Suprapubic skin (tissue), 4 donors: ENCODE data around the gene C20orf141. TPM values are rescaled to one million over a fixed set of nuclear protein-coding genes. Genes with fewer than 3 reads are reported as not detected.

Source experiments
- DNase-seq, 2 donors: peaks; one replicate each; pipeline ENCODE4 v3.0.0-alpha.2; 2019; ENCODE audit warnings: low spot score in 2 of 2
- H3K27ac ChIP-seq: fragments of 200-600 bp; sonication (generic); one replicate; pipeline ENCODE4 v1.5.1; 2019
- H3K27me3 ChIP-seq: fragments of 200-600 bp; sonication (generic); one replicate; pipeline ENCODE4 v1.5.1; 2019
- H3K36me3 ChIP-seq: fragments of 200-600 bp; sonication (generic); one replicate; pipeline ENCODE4 v1.5.1; 2019
- H3K4me1 ChIP-seq: fragments of 200-600 bp; sonication (generic); one replicate; pipeline ENCODE4 v1.5.1; 2019
- H3K4me3 ChIP-seq: fragments of 200-600 bp; sonication (generic); one replicate; pipeline ENCODE4 v1.5.1; 2019; ENCODE audit warnings: mild to moderate bottlenecking
- H3K9me3 ChIP-seq: fragments of 200-600 bp; sonication (generic); one replicate; pipeline ENCODE4 v1.5.1; 2019
- CTCF ChIP-seq, 2 donors: fragments of 200-600 bp in 1 of 2; fragments of 450-650 bp in 1 of 2; sonication (generic) in 1 of 2; IDR thresholded peaks; one replicate each; pipeline ENCODE4 v1.5.1; 2016 to 2019; ENCODE audit warnings: antibody characterized with exemption in 2 of 2, mild to moderate bottlenecking in 1 of 2, moderate library complexity in 1 of 2
- EP300 ChIP-seq: sonication (generic); formaldehyde crosslinking; IDR thresholded peaks from one replicate; pipeline ENCODE4 v1.6.1; 2017; ENCODE audit warnings: antibody characterized with exemption
- POLR2A ChIP-seq, 2 donors: fragments of 450-650 bp; IDR thresholded peaks; one replicate each; pipeline ENCODE4 v1.6.1; 2017; ENCODE audit warnings: antibody characterized with exemption in 2 of 2, mild to moderate bottlenecking in 2 of 2, moderate library complexity in 2 of 2
- POLR2AphosphoS5 ChIP-seq, 3 donors: sonication (generic); formaldehyde crosslinking; IDR thresholded peaks; one replicate each; pipeline ENCODE4 v1.6.1; 2017; ENCODE audit warnings: antibody characterized with exemption in 3 of 3
- WGBS: methylation state at CpG from one replicate; pipeline ENCODE4 v1.1.5; 2018; 5-methylcytosine and 5-hydroxymethylcytosine counted together
- total RNA-seq, 4 donors: library from RNA; depleted of rRNA; stranded (reverse); fragments of >200 nt; gene quantifications; one replicate each; pipeline ENCODE4 v1.1.0, GENCODE V29; 2016

Gene C20orf141
- total RNA-seq, 4 donors from 2014 or later = not detected

- peak in 1 of 2 donors; percentile 78 for DNase-seq
Observed at GRCh38 chr20:2817891-2818595, 3.3 kb downstream of the C20orf141 start.

GRCh38 chr20:2820084-2820895 is 5.5 kb downstream of the C20orf141 start:
- 38% methylated on average over 29 of the region's 32 CpGs for WGBS
- H3K27ac ChIP-seq = no peak overlapping the region

More at GRCh38 chr20:2817891-2818595, 3.3 kb downstream of the C20orf141 start:
- Histone ChIP-seq H3K27ac (no peak overlapping the region), H3K4me3 (no peak overlapping the region), H3K27me3 (peaks cover 46% of the 10 kb centered on the region), H3K36me3 (no peaks in the 10 kb centered on the region), H3K4me1 (peaks cover 17% of the 10 kb centered on the region), H3K9me3 (no peaks in the 10 kb centered on the region)
- WGBS = 74% methylated on average over 7 of the region's 7 CpGs
- TF ChIP-seq POLR2AphosphoS5 (IDR thresholded peaks at IDR 0.05) (no peak), EP300 (no peak), POLR2A (IDR thresholded peaks at IDR 0.05) (no peak), CTCF (IDR thresholded peaks at IDR 0.05) (no peak)

GRCh38 chr20:2820896-2821869 is 6.4 kb downstream of the C20orf141 start:
- peaks cover 46% of the 10 kb centered on the region for H3K27me3 ChIP-seq
- 15% methylated on average over 43 of the region's 68 CpGs for WGBS
- no peak overlapping the region for H3K4me3 ChIP-seq

More at GRCh38 chr20:2820084-2820895, 5.5 kb downstream of the C20orf141 start:
- Histone ChIP-seq H3K4me1 (peaks cover 17% of the 10 kb centered on the region), H3K4me3 (no peak overlapping the region), H3K27me3 (peaks cover 44% of the 10 kb centered on the region), H3K36me3 (no peaks in the 10 kb centered on the region), H3K9me3 (no peaks in the 10 kb centered on the region)
- no peak for TF ChIP-seq CTCF (IDR thresholded peaks at IDR 0.05)
- TF ChIP-seq EP300 = no peak
- no peak for TF ChIP-seq POLR2AphosphoS5 (IDR thresholded peaks at IDR 0.05)
- peak in 1 of 2 donors; percentile 65 for DNase-seq

GRCh38 chr20:2822073-2822472 is 7.3 kb downstream of the C20orf141 start:
- Histone ChIP-seq H3K27ac (no peak overlapping the region), H3K4me3 (no peak overlapping the region), H3K9me3 (no peaks in the 10 kb centered on the region), H3K4me1 (peaks cover 17% of the 10 kb centered on the region), H3K27me3 (peaks cover 52% of the 10 kb centered on the region), H3K36me3 (no peaks in the 10 kb centered on the region)
- peak in 1 of 2 donors; percentile 45 for DNase-seq
- TF ChIP-seq CTCF (IDR thresholded peaks at IDR 0.05) (no peak), POLR2A (IDR thresholded peaks at IDR 0.05) (no peak), POLR2AphosphoS5 (IDR thresholded peaks at IDR 0.05) (no peak), EP300 (no peak)
- WGBS = 35% methylated on average over 5 of the region's 5 CpGs

More at GRCh38 chr20:2820896-2821869, 6.4 kb downstream of the C20orf141 start:
- DNase-seq = peak in 1 of 2 donors; percentile 77
- TF ChIP-seq EP300 (no peak), POLR2A (IDR thresholded peaks at IDR 0.05) (no peak), POLR2AphosphoS5 (IDR thresholded peaks at IDR 0.05) (no peak), CTCF (IDR thresholded peaks at IDR 0.05) (no peak)
- Histone ChIP-seq H3K36me3 (no peaks in the 10 kb centered on the region), H3K27ac (no peak overlapping the region), H3K9me3 (no peaks in the 10 kb centered on the region), H3K4me1 (peaks cover 17% of the 10 kb centered on the region)
